Cardiac fibroblast (primary cell): ENCODE results near the gene ID2.

Experiments
- DNase-seq, 2 donors: peaks; one replicate each; pipeline versions ENCODE4 v3.0.0 to v3.0.0-alpha.2; 2010; ENCODE audit warnings: low read depth in 2 of 2
- H3K4me3 ChIP-seq, 2 donors: replicated peaks in 1 of 2; 1 replicate in 1 of 2; 2 replicates in 1 of 2; pipeline ENCODE4 v1.5.1; 2011; ENCODE audit warnings: low read depth in 2 of 2, low read length in 2 of 2, mild to moderate bottlenecking in 2 of 2, moderate library complexity in 1 of 2
- TF ChIP-seq, protein P1 (sequence below): IDR thresholded peaks from one replicate; pipeline ENCODE4 v1.5.1; 2011; ENCODE audit warnings: low read depth, mild to moderate bottlenecking, low read length, inconsistent platforms

ID2 gene, protein sequence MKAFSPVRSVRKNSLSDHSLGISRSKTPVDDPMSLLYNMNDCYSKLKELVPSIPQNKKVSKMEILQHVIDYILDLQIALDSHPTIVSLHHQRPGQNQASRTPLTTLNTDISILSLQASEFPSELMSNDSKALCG

DNA sequence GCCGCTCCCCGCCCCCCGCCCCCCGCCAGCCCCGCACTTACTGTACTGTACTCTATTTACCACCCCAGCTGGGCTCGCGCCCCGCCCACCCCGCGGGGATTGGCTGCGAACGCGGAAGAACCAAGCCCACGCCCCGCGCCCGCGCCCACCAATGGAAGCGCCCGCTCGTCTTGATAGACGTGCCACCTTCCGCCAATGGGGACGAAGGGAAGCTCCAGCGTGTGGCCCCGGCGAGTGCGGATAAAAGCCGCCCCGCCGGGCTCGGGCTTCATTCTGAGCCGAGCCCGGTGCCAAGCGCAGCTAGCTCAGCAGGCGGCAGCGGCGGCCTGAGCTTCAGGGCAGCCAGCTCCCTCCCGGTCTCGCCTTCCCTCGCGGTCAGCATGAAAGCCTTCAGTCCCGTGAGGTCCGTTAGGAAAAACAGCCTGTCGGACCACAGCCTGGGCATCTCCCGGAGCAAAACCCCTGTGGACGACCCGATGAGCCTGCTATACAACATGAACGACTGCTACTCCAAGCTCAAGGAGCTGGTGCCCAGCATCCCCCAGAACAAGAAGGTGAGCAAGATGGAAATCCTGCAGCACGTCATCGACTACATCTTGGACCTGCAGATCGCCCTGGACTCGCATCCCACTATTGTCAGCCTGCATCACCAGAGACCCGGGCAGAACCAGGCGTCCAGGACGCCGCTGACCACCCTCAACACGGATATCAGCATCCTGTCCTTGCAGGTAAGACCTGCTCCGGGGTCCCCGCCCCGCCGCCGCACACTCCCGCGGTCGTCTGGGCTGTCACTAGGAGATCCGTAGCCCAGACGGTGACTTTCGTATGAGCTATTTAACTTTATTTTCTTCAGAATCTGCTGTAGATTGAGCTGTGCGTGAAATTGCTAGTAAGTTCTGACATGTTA lies at the start of gene ID2:
TSS of gene ID2 (plus strand) at position 271 of the 907 bp plus-strand sequence. CDS start at position 381, 110 bp downstream.
- TF ChIP-seq, protein P1, sequence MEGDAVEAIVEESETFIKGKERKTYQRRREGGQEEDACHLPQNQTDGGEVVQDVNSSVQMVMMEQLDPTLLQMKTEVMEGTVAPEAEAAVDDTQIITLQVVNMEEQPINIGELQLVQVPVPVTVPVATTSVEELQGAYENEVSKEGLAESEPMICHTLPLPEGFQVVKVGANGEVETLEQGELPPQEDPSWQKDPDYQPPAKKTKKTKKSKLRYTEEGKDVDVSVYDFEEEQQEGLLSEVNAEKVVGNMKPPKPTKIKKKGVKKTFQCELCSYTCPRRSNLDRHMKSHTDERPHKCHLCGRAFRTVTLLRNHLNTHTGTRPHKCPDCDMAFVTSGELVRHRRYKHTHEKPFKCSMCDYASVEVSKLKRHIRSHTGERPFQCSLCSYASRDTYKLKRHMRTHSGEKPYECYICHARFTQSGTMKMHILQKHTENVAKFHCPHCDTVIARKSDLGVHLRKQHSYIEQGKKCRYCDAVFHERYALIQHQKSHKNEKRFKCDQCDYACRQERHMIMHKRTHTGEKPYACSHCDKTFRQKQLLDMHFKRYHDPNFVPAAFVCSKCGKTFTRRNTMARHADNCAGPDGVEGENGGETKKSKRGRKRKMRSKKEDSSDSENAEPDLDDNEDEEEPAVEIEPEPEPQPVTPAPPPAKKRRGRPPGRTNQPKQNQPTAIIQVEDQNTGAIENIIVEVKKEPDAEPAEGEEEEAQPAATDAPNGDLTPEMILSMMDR = peak; percentile 8
- H3K4me3 ChIP-seq = peak within 1 kb of the TSS; percentile 64 to 86
- peak; percentile 98 to 100 for DNase-seq

DNA sequence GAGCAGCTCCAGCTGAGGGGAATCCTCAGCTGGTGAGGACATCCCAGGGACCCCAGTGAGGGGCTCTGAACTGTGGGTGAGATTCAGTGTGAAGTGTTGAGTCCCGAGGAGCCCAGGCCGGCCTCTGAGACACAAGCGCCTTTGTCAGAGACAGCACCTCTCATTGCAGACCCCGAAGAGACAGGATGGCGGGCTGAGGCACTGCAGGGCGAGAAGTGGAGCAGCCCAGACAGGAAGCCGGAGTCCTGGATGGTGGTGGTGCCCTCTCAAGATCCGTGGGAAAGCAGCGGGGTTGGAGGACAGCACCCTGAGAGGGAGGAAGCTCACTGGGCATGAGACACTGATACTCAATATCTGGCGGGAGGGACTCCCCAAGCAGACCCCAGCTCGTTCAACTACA lies 49.1 kb upstream of the ID2 start:
- no peak overlapping the region for H3K4me3 ChIP-seq
- TF ChIP-seq, protein P1 = no peak
- DNase-seq = no peak

DNA sequence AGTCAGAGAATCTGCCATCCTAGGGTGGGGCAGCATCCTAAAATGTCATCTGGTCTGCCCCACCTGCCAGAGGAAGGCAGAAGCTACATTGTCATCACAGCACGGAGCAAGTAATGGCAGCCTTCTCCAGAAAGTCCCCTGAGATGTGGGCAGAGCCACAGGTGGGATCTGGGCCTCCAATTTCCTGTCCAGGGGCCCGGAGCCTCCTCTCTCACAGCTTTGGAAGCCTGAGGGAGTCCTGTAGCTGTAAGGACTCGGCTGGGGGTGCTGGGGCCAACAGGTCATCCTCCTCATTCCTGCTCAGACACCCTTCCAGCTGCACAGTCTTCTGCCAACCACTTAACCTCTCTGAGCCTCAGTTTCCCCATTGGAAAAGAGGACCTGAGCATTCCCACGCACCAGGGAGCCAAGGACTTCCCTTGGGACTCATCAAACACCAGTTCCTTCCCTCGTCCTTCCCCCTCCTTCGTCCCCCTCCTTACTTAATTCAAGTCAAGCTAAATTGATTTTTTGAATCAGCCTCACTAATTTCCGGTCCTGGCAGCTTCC lies 48.6 kb upstream of the ID2 start:
- TF ChIP-seq, protein P1 = no peak
- no peak overlapping the region for H3K4me3 ChIP-seq

DNA sequence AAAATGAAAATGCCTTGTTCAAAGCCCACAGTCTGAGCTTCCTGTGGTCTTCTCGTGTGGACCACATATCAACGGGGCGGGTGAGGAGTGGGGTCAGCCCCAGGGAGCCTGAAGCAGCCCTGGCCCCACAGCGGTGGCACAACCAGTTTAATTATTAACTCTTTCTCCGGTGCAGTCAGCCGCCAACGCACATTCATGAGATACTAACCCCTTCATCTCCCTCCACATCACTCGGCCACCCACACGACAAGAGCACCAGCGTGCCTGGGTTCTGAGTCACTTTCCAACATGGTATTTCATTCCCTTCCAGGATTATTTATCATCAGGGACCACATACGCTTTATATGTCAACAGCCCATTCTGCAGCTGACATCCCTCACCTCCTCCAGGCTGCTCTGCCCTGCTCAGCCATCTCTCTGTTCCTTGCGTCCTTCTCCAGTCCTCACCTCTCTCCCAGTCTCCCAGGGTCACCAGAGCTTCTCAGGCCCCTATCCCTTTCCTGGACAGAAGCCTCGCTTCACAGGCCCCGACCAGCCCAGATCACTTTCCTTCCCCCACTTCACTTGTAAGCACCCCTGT lies 48.0 kb upstream of the ID2 start:
- peak; percentile 80 to 88 for DNase-seq
- H3K4me3 ChIP-seq = no peak overlapping the region
- TF ChIP-seq, protein P1 = no peak

More for the DNA sequence above, 48.6 kb upstream of the ID2 start:
- DNase-seq = no peak

DNA sequence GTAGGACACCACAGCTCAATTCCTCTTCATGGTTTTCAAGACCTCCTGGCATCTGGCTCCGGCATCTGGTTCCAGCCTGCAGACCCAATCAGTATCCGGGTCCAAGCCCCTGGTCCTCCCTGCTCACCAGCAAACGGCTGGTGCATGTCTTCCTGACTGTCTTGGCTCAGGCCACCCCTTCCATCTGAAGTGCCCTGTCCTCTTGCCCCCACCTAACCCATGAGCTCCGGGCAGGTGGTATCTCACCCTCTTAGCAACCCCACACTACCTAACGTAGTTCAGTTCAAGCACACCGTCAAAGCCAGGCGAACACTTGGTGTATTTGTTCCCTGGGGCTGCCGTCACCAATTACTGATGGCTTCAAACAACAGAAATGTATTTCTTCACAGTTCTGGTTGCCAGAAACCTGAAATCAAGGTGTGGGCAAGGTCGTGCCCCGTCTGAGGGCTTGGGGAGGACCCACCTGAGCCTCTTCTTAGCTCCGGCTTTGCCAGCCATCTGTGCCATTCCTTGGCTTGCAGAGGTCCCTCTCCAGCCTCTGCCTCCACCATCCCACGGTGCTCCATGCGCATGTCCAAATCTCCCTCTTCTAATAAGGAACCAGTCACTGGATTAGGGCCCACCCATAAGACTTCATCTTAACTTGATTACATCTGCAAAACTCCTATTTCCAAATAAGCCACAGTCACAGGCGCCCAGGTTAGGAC lies 47.2 kb upstream of the ID2 start:
- DNase-seq = no peak
- no peak overlapping the region for H3K4me3 ChIP-seq
- TF ChIP-seq, protein P1 = no peak

DNA sequence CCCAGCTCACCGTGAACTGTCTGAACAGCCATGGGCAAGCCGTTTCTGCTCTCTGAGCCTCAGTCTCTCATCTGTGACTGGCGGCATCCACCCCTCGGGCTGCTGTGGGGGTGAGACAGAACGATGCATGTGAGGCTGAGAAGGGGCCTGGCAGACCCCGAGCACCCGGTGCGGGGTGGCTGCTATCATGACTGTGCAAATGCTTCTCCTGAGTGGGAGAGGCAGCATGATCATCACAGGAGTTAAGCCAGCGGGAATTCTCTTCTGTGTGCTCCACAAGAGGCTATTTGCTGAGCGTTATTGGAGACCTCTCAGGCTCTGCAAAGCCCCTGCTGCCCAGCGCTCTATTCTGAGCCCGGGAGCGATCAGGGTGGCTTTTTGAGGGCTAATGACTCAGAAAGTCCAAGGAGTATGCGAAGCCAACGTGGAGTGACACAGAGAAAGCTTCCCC lies 45.8 kb upstream of the ID2 start:
- DNase-seq = no peak
- TF ChIP-seq, protein P1 = no peak
- no peak overlapping the region for H3K4me3 ChIP-seq
